AG09309 (cell line): ENCODE data around the gene LEMD2.

Experiments
- DNase-seq: peaks from one replicate; pipeline ENCODE4 v3.0.0-alpha.2; 2010; ENCODE audit warnings: low read depth
- H3K4me3 ChIP-seq: 2 replicates; pipeline ENCODE4 v1.5.1; 2011; ENCODE audit warnings: mild to moderate bottlenecking, low read depth, low read length, moderate library complexity; ENCODE audit not compliant: control insufficient read depth
- TF ChIP-seq, protein P1 (sequence below): IDR thresholded peaks from 2 replicates; pipeline ENCODE4 v1.5.1; 2011; ENCODE audit warnings: mild to moderate bottlenecking, low read depth, low read length, inconsistent platforms; ENCODE audit not compliant: insufficient read depth, control insufficient read depth; ENCODE audit errors: missing control alignments

LEMD2 gene

GRCh38 chr6:33751771-33752645, 36.9 kb downstream of the LEMD2 start:
- no peak overlapping the region for H3K4me3 ChIP-seq
- TF ChIP-seq, protein P1, sequence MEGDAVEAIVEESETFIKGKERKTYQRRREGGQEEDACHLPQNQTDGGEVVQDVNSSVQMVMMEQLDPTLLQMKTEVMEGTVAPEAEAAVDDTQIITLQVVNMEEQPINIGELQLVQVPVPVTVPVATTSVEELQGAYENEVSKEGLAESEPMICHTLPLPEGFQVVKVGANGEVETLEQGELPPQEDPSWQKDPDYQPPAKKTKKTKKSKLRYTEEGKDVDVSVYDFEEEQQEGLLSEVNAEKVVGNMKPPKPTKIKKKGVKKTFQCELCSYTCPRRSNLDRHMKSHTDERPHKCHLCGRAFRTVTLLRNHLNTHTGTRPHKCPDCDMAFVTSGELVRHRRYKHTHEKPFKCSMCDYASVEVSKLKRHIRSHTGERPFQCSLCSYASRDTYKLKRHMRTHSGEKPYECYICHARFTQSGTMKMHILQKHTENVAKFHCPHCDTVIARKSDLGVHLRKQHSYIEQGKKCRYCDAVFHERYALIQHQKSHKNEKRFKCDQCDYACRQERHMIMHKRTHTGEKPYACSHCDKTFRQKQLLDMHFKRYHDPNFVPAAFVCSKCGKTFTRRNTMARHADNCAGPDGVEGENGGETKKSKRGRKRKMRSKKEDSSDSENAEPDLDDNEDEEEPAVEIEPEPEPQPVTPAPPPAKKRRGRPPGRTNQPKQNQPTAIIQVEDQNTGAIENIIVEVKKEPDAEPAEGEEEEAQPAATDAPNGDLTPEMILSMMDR, result no peak
- no peak for DNase-seq

- no peak for DNase-seq
- TF ChIP-seq, protein P1, result no peak
Observed at GRCh38 chr6:33750244-33750991, 38.5 kb downstream of the LEMD2 start.

GRCh38 chr6:33749401-33749800, 39.5 kb downstream of the LEMD2 start:
- H3K4me3 ChIP-seq, result no peak overlapping the region
- DNase-seq, result no peak
- TF ChIP-seq, protein P1, result no peak

More at GRCh38 chr6:33750244-33750991, 38.5 kb downstream of the LEMD2 start:
- no peak overlapping the region for H3K4me3 ChIP-seq

GRCh38 chr6:33748841-33749240, 40.1 kb downstream of the LEMD2 start:
- TF ChIP-seq, protein P1, result no peak
- no peak overlapping the region for H3K4me3 ChIP-seq
- no peak for DNase-seq

DNA sequence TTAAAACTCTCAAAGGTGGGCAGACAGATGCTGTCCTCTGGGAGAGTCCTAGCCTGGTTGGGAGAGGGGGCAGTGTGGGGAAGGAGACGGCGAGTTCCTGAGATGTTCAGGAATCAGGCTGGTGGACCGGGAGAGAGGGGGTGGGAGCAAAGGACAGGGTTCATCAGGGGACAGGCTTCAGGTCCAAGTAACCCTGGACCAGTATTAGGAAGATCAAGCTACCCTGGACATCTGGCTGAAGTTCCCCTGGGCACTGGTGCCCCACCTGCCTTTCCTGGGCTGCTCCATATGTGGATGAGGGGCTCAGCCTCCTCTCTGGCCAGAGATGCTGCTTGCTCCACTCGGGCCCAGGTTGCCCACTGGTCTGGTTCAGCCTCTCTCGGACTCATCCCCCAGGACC, 41.1 kb downstream of the LEMD2 start:
- TF ChIP-seq, protein P1, result no peak
- no peak overlapping the region for H3K4me3 ChIP-seq
- no peak for DNase-seq

- DNase-seq, result no peak
- H3K4me3 ChIP-seq, result no peak within 1 kb of the TSS
- TF ChIP-seq, protein P1, result no peak
Observed at GRCh38 chr6:33746651-33747100, 42.3 kb downstream of the LEMD2 start, which contains the start of gene IP6K3. Gene IP6K3 (minus strand): TSS chr6:33746905. CDS start chr6:33735476, 11,429 bp downstream.
